DND-41 (cell line): ENCODE results near the gene DOCK4.

Experiments
- EZH2 ChIP-seq: IDR thresholded peaks from 3 replicates; pipeline ENCODE4 v1.6.1; 2012; ENCODE audit warnings: borderline replicate concordance, low read depth, mild to moderate bottlenecking, moderate library complexity, low read length, inconsistent platforms; ENCODE audit not compliant: severe bottlenecking
- TF ChIP-seq, protein P1 (sequence below): IDR thresholded peaks from 2 replicates; pipeline ENCODE4 v1.5.1; 2012; ENCODE audit warnings: borderline replicate concordance, low read length, moderate library complexity, mild to moderate bottlenecking; ENCODE audit not compliant: poor library complexity, severe bottlenecking; ENCODE audit errors: extremely low read depth

DNA sequence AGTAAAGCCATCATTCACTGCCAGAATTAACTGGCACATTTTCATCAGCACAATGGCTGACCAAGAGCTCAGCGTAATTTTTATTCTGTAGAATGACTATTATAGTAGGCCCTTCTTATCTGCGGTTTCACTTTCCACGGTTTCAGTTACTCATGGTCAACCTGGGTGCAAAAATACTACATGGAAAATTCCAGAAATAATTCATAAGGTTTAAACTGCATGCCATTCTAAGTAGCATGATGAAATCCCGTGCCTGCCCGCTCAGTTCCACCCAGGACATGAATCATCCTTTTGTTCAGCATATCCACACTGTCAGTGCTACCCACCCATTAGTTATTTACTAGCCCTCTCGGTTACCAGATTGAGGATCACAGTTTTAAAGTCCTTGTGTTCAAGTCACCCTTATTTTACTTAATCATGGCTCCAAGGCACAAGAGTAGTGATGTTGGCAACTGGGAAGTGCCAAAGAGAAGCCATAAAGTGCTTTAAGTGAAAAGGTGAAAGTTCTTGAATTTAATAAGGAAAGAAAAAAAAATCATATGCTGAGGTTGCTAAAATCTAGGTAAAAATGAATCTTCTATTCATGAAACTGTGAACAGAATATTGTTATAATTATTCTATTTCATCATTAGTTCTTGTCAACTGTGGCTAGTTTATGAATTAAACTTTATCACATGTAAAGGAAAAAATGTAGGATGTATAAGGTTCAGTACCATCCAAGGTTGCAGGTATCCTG lies 204.9 kb downstream of the DOCK4 start:
- TF ChIP-seq, protein P1, sequence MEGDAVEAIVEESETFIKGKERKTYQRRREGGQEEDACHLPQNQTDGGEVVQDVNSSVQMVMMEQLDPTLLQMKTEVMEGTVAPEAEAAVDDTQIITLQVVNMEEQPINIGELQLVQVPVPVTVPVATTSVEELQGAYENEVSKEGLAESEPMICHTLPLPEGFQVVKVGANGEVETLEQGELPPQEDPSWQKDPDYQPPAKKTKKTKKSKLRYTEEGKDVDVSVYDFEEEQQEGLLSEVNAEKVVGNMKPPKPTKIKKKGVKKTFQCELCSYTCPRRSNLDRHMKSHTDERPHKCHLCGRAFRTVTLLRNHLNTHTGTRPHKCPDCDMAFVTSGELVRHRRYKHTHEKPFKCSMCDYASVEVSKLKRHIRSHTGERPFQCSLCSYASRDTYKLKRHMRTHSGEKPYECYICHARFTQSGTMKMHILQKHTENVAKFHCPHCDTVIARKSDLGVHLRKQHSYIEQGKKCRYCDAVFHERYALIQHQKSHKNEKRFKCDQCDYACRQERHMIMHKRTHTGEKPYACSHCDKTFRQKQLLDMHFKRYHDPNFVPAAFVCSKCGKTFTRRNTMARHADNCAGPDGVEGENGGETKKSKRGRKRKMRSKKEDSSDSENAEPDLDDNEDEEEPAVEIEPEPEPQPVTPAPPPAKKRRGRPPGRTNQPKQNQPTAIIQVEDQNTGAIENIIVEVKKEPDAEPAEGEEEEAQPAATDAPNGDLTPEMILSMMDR: no peak
- TF ChIP-seq EZH2: no peak
